Activated CD4-positive, alpha-beta T cell treated with anti-CD3 and anti-CD28 coated beads, Interleukin-2, amount 10 ng/mL, durations not matched to agents 7 days and 5 days (primary cell): ENCODE measurements around the gene VPS8. TPM values are rescaled to one million over a fixed set of nuclear protein-coding genes. Genes with fewer than 3 reads are reported as not detected.
"Not testable (repeated sequence)": the region's sequence is repeated elsewhere in the genome, so short reads cannot be mapped to it uniquely, and the experiment has no call there.

Source experiments
- CTCF ChIA-PET: fragments of 350-600 bp; sonication (Branson Sonifier 250); formaldehyde crosslinking; loops from one replicate; lab custom pipeline; 2021; ENCODE audit warnings: antibody characterized with exemption; lab: Charles Lee
- POLR2A ChIA-PET: fragments of 350-600 bp; sonication (Branson Sonifier 250); formaldehyde crosslinking; loops from one replicate; lab custom pipeline; 2021; ENCODE audit warnings: antibody characterized with exemption; lab: Charles Lee
- DNase-seq: peaks from one replicate; pipeline ENCODE4 v3.0.0-alpha.2; 2020
- H3K27ac Mint-ChIP-seq: one replicate; pipeline ENCODE4 v1.8.0; 2021; ENCODE audit warnings: mild to moderate bottlenecking, moderate library complexity, mixed read lengths
- H3K27me3 Mint-ChIP-seq: one replicate; pipeline ENCODE4 v1.8.0; 2021; ENCODE audit warnings: mixed read lengths
- H3K36me3 Mint-ChIP-seq: one replicate; pipeline ENCODE4 v1.8.0; 2021; ENCODE audit warnings: low read depth, mixed read lengths
- H3K4me1 Mint-ChIP-seq: one replicate; pipeline ENCODE4 v1.8.0; 2021; ENCODE audit warnings: mixed read lengths
- H3K4me3 Mint-ChIP-seq: one replicate; pipeline ENCODE4 v1.8.0; 2021; ENCODE audit warnings: mild to moderate bottlenecking, moderate library complexity, mixed read lengths
- H3K9me3 Mint-ChIP-seq: one replicate; pipeline ENCODE4 v1.8.0; 2021; ENCODE audit warnings: mixed read lengths
- total RNA-seq, 2 experiments: library from RNA; stranded (reverse); gene quantifications; one replicate each; pipeline ENCODE4 v1.2.3, GENCODE V29; 2021

VPS8 gene
- total RNA-seq, 2 experiments from 2014 or later: 63.0 to 69.3 TPM

- Mint-ChIP-seq H3K27ac (no peak overlapping the region), H3K4me1 (no peaks in the 10 kb centered on the region), H3K36me3 (peaks cover 35% of the 10 kb centered on the region), H3K27me3 (no peaks in the 10 kb centered on the region), H3K4me3 (no peak overlapping the region), H3K9me3 (no peaks in the 10 kb centered on the region)
- ChIA-PET POLR2A (interaction anchor here (0.6 kb wide), 1 partner anchor 446 kb away, joined by 3 read pairs; no protein-coding TSS in a partner anchor), CTCF (no interaction called here)
- DNase-seq: no peak
These were observed 115.9 kb downstream of the VPS8 start for GRCh38 chr3:184927796-184928315.

- Mint-ChIP-seq H3K4me3 (no peak overlapping the region), H3K4me1 (no peaks in the 10 kb centered on the region), H3K27me3 (no peaks in the 10 kb centered on the region), H3K27ac (no peak overlapping the region), H3K36me3 (peaks cover 41% of the 10 kb centered on the region), H3K9me3 (no peaks in the 10 kb centered on the region)
- POLR2A ChIA-PET: no interaction called here
- CTCF ChIA-PET: no interaction called here
- no peak for DNase-seq
These were observed 120.8 kb downstream of the VPS8 start for GRCh38 chr3:184932777-184933176.

GRCh38 chr3:184937611-184938010 is 125.6 kb downstream of the VPS8 start:
- ChIA-PET POLR2A (no interaction called here), CTCF (interaction anchor here (0.6 to 1.4 kb wide), 4 partner anchors 10 to 35 kb away, joined by 3 to 4 read pairs (median 4); no protein-coding TSS in a partner anchor)
- no peak for DNase-seq
- Mint-ChIP-seq H3K4me1 (no peaks in the 10 kb centered on the region), H3K36me3 (peaks cover 27% of the 10 kb centered on the region), H3K9me3 (no peaks in the 10 kb centered on the region), H3K4me3 (no peak overlapping the region), H3K27ac (no peak overlapping the region), H3K27me3 (no peaks in the 10 kb centered on the region)

GRCh38 chr3:184941408-184941807 is 129.4 kb downstream of the VPS8 start:
- no peak overlapping the region for H3K27ac Mint-ChIP-seq
- DNase-seq: no peak
- H3K27me3 Mint-ChIP-seq: no peaks in the 10 kb centered on the region
- POLR2A ChIA-PET: no interaction called here
- peaks cover 24% of the 10 kb centered on the region for H3K36me3 Mint-ChIP-seq
- CTCF ChIA-PET: no interaction called here
- no peaks in the 10 kb centered on the region for H3K4me1 Mint-ChIP-seq
- no peaks in the 10 kb centered on the region for H3K9me3 Mint-ChIP-seq
- no peak overlapping the region for H3K4me3 Mint-ChIP-seq

GRCh38 chr3:184942735-184943134 is 130.8 kb downstream of the VPS8 start:
- H3K9me3 Mint-ChIP-seq: no peaks in the 10 kb centered on the region
- H3K4me1 Mint-ChIP-seq: no peaks in the 10 kb centered on the region
- no peak overlapping the region for H3K27ac Mint-ChIP-seq
- no peak for DNase-seq
- no peak overlapping the region for H3K4me3 Mint-ChIP-seq
- CTCF ChIA-PET: no interaction called here
- no peaks in the 10 kb centered on the region for H3K27me3 Mint-ChIP-seq
- H3K36me3 Mint-ChIP-seq: peaks cover 16% of the 10 kb centered on the region
- POLR2A ChIA-PET: no interaction called here

- no peak for DNase-seq
- no peaks in the 10 kb centered on the region for H3K27me3 Mint-ChIP-seq
- CTCF ChIA-PET: no interaction called here
- H3K9me3 Mint-ChIP-seq: no peaks in the 10 kb centered on the region
- no peak overlapping the region for H3K27ac Mint-ChIP-seq
- H3K4me3 Mint-ChIP-seq: no peak overlapping the region
- peaks cover 14% of the 10 kb centered on the region for H3K36me3 Mint-ChIP-seq
- no peaks in the 10 kb centered on the region for H3K4me1 Mint-ChIP-seq
- POLR2A ChIA-PET: no interaction called here
These were observed 132.3 kb downstream of the VPS8 start for GRCh38 chr3:184944241-184944640.

- ChIA-PET POLR2A (no interaction called here), CTCF (no interaction called here)
- Mint-ChIP-seq H3K4me3 (no peak overlapping the region), H3K27me3 (no peaks in the 10 kb centered on the region), H3K4me1 (no peaks in the 10 kb centered on the region), H3K36me3 (peaks cover 13% of the 10 kb centered on the region), H3K9me3 (no peaks in the 10 kb centered on the region), H3K27ac (no peak overlapping the region)
- no peak for DNase-seq
These were observed 134.1 kb downstream of the VPS8 start for GRCh38 chr3:184945886-184946625.

- H3K9me3 Mint-ChIP-seq: no peaks in the 10 kb centered on the region
- no peaks in the 10 kb centered on the region for H3K27me3 Mint-ChIP-seq
- ChIA-PET CTCF (interaction anchor here (0.5 kb wide), 1 partner anchor 63 kb away, joined by 3 read pairs; no protein-coding TSS in a partner anchor), POLR2A (no interaction called here)
- H3K4me1 Mint-ChIP-seq: no peaks in the 10 kb centered on the region
- no peak overlapping the region for H3K4me3 Mint-ChIP-seq
- H3K27ac Mint-ChIP-seq: no peak overlapping the region
- peaks cover 15% of the 10 kb centered on the region for H3K36me3 Mint-ChIP-seq
- DNase-seq: no peak
These were observed 135.0 kb downstream of the VPS8 start for GRCh38 chr3:184946917-184947316.

- no peak for DNase-seq
- Mint-ChIP-seq H3K4me1 (peaks cover 5% of the 10 kb centered on the region), H3K27ac (no peak overlapping the region), H3K4me3 (no peak overlapping the region), H3K36me3 (peaks cover 14% of the 10 kb centered on the region), H3K27me3 (no peaks in the 10 kb centered on the region), H3K9me3 (no peaks in the 10 kb centered on the region)
- CTCF ChIA-PET: interaction anchor here (1.0 kb wide), 1 partner anchor 34 kb away, joined by 3 read pairs; no protein-coding TSS in a partner anchor
- POLR2A ChIA-PET: interaction anchor here (0.6 kb wide), 1 partner anchor 504 kb away, joined by 3 read pairs; no protein-coding TSS in a partner anchor
These were observed 137.4 kb downstream of the VPS8 start for GRCh38 chr3:184949251-184949965.

- H3K36me3 Mint-ChIP-seq: peaks cover 14% of the 10 kb centered on the region
- H3K4me1 Mint-ChIP-seq, H3K9me3 Mint-ChIP-seq, H3K27me3 Mint-ChIP-seq, DNase-seq, CTCF ChIA-PET, H3K27ac Mint-ChIP-seq, H3K4me3 Mint-ChIP-seq, POLR2A ChIA-PET: not testable (repeated sequence)
These were observed 138.8 kb downstream of the VPS8 start for GRCh38 chr3:184950816-184951215.

GRCh38 chr3:184952671-184953070 is 140.7 kb downstream of the VPS8 start:
- POLR2A ChIA-PET: no interaction called here
- Mint-ChIP-seq H3K27ac (peak overlapping the region; percentile 37), H3K4me3 (no peak overlapping the region), H3K4me1 (peaks cover 5% of the 10 kb centered on the region), H3K36me3 (peaks cover 16% of the 10 kb centered on the region), H3K27me3 (no peaks in the 10 kb centered on the region), H3K9me3 (no peaks in the 10 kb centered on the region)
- CTCF ChIA-PET: no interaction called here
- no peak for DNase-seq

- no peak for DNase-seq
- POLR2A ChIA-PET: no interaction called here
- Mint-ChIP-seq H3K27me3 (no peaks in the 10 kb centered on the region), H3K4me1 (peaks cover 5% of the 10 kb centered on the region), H3K27ac (no peak overlapping the region), H3K4me3 (no peak overlapping the region), H3K36me3 (peaks cover 22% of the 10 kb centered on the region), H3K9me3 (no peaks in the 10 kb centered on the region)
- CTCF ChIA-PET: no interaction called here
These were observed 141.4 kb downstream of the VPS8 start for GRCh38 chr3:184953401-184953800.

GRCh38 chr3:184954251-184954650 is 142.3 kb downstream of the VPS8 start:
- CTCF ChIA-PET: no interaction called here
- POLR2A ChIA-PET: no interaction called here
- Mint-ChIP-seq H3K27ac (no peak overlapping the region), H3K36me3 (peaks cover 26% of the 10 kb centered on the region), H3K9me3 (no peaks in the 10 kb centered on the region), H3K4me1 (peaks cover 5% of the 10 kb centered on the region), H3K27me3 (no peaks in the 10 kb centered on the region), H3K4me3 (no peak overlapping the region)
- DNase-seq: no peak
